ENCODE measurements around the gene ARL4D. TPM values are rescaled to one million over a fixed set of nuclear protein-coding genes. Genes with fewer than 3 reads are reported as not detected.

ARL4D gene
- total and polyA plus RNA-seq, 2 of the 4 experiments (the other 2 are of a cell fraction) = 12.5 to 30.7 TPM

DNA sequence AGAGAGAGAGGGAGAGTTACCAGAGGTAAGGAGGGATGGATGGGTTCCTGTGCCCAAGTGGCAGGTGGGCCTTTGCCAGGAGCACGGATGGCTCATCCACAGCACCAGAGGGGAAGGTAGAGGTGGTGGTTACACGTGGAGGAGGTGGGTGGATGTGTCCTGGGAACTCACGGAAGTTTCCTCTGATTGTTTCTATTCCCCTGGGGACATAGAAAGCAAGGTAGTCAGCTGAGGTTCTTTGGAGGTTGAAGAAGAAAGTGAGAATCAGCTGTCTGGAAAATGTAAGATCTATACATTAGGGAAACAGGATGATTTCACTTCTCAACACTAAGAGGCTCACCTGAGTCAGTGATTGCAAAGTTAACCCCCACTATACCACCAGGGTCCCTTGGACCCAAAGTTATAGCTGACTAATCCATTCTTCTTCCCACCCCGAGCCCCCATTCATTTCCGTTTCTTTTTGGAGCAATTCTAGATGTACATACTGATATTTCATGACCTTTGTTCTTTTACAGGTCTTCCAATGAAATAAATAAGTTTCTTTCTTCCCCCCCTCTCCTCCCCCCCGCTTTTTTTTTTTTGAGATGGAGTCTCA lies 27.5 kb upstream of the ARL4D start:
- H3K4me1 ChIP-seq (ENCODE audit: control insufficient read depth, insufficient read depth, low read length) = peaks cover 14% of the 10 kb centered on the region
- H3K4me3 ChIP-seq (ENCODE audit: insufficient read depth, low read depth, low read length) = no peak overlapping the region
- H3K4ac ChIP-seq (ENCODE audit: low read depth, low read length) = no peak overlapping the region
- no peaks in the 10 kb centered on the region; the same call in 1 of the 2 replicates for H3K9me1 ChIP-seq (ENCODE audit: insufficient read depth, low read length)
- dilution Hi-C loops (cut with HindIII; ENCODE audit: low sequenced_read_pairs, unreplicated experiment) = no loop called here
- TF ChIP-seq POLR2A (IDR thresholded peaks at IDR 0.05; ENCODE audit: low read depth, low read length) (no peak), RCOR1 (IDR thresholded peaks at IDR 0.05; ENCODE audit: insufficient replicate concordance, low read length) (no peak), RFX5 (IDR thresholded peaks at IDR 0.05; ENCODE audit: low read depth, low read length) (no peak), RAD21 (IDR thresholded peaks at IDR 0.05; ENCODE audit: low read length) (no peak), NFE2L2 (IDR thresholded peaks at IDR 0.05; ENCODE audit: low read depth, low read length) (no peak), MXI1 (IDR thresholded peaks at IDR 0.05; ENCODE audit: borderline replicate concordance, low read depth, low read length) (no peak), CEBPB (IDR thresholded peaks at IDR 0.05; ENCODE audit: low read depth, low read length) (no peak), BHLHE40 (IDR thresholded peaks at IDR 0.05; ENCODE audit: low read depth, low read length) (no peak), CHD1 (IDR thresholded peaks at IDR 0.05; ENCODE audit: low read depth, low read length) (no peak), SMC3 (IDR thresholded peaks at IDR 0.05; ENCODE audit: low read depth, low read length) (no peak), MAFK (IDR thresholded peaks at IDR 0.05; ENCODE audit: low read depth, low read length) (no peak), MAZ (IDR thresholded peaks at IDR 0.05; ENCODE audit: borderline replicate concordance, low read depth, low read length) (no peak), FOS (IDR thresholded peaks at IDR 0.05; ENCODE audit: low read depth, low read length) (no peak)
- TF ChIP-seq, protein P1, sequence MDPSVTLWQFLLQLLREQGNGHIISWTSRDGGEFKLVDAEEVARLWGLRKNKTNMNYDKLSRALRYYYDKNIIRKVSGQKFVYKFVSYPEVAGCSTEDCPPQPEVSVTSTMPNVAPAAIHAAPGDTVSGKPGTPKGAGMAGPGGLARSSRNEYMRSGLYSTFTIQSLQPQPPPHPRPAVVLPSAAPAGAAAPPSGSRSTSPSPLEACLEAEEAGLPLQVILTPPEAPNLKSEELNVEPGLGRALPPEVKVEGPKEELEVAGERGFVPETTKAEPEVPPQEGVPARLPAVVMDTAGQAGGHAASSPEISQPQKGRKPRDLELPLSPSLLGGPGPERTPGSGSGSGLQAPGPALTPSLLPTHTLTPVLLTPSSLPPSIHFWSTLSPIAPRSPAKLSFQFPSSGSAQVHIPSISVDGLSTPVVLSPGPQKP (IDR thresholded peaks at IDR 0.05; ENCODE audit: borderline replicate concordance, low read depth, low read length) = no peak
- TF ChIP-seq, protein P2, sequence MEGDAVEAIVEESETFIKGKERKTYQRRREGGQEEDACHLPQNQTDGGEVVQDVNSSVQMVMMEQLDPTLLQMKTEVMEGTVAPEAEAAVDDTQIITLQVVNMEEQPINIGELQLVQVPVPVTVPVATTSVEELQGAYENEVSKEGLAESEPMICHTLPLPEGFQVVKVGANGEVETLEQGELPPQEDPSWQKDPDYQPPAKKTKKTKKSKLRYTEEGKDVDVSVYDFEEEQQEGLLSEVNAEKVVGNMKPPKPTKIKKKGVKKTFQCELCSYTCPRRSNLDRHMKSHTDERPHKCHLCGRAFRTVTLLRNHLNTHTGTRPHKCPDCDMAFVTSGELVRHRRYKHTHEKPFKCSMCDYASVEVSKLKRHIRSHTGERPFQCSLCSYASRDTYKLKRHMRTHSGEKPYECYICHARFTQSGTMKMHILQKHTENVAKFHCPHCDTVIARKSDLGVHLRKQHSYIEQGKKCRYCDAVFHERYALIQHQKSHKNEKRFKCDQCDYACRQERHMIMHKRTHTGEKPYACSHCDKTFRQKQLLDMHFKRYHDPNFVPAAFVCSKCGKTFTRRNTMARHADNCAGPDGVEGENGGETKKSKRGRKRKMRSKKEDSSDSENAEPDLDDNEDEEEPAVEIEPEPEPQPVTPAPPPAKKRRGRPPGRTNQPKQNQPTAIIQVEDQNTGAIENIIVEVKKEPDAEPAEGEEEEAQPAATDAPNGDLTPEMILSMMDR (conservative IDR thresholded peaks at IDR 0.05; ENCODE audit: low read depth, low read length) = no peak
- TF ChIP-seq, protein P3, sequence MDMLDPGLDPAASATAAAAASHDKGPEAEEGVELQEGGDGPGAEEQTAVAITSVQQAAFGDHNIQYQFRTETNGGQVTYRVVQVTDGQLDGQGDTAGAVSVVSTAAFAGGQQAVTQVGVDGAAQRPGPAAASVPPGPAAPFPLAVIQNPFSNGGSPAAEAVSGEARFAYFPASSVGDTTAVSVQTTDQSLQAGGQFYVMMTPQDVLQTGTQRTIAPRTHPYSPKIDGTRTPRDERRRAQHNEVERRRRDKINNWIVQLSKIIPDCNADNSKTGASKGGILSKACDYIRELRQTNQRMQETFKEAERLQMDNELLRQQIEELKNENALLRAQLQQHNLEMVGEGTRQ (IDR thresholded peaks at IDR 0.05; ENCODE audit: low read depth, low read length) = no peak
- H3K27me3 ChIP-seq (ENCODE audit: control insufficient read depth, insufficient read depth, low read length) = no peaks in the 10 kb centered on the region
- H3K36me3 ChIP-seq (ENCODE audit: control insufficient read depth, insufficient read depth, low read length) = no peaks in the 10 kb centered on the region
- H2AFZ ChIP-seq (replicated peaks; ENCODE audit: low read length, poor library complexity) = no peak overlapping the region
- H2BK20ac ChIP-seq (ENCODE audit: low read depth, low read length) = no peak overlapping the region
- no peak overlapping the region for H2BK15ac ChIP-seq (ENCODE audit: low read depth, low read length)
- H3K79me1 ChIP-seq (ENCODE audit: low read depth in 1 of 2, low read length in 2 of 2) = peaks cover 0 to 3% of the 10 kb centered on the region in 2 experiments; a peak in 1 of 4 replicates
- no peaks in the 10 kb centered on the region for H3K9me3 ChIP-seq (ENCODE audit: control insufficient read depth, insufficient read depth, low read length)
- H3K14ac ChIP-seq (replicated peaks; ENCODE audit: low read depth, low read length) = no peak overlapping the region
- 0 out of 2 replicates have a peak overlapping the region, but pooled peaks have one; percentile 13 for H2AK5ac ChIP-seq (ENCODE audit: low read depth, low read length)
- H4K8ac ChIP-seq (ENCODE audit: low read depth in 2 of 2, low read length in 2 of 2) = no peak overlapping the region
- intact Hi-C loops (cut with micrococcal nuclease) = no loop called here
- WGBS, 2 experiments (ENCODE audit: extremely low coverage in 2 of 2, insufficient read length in 1 of 2) = 64% methylated on average over 2 of the region's 6 CpGs; no CpG with 5 or more reads in 1 of the 2 experiments
- no TSS peak for BruUV-seq (replicated peaks)
- DNase-seq (no peak), ATAC-seq (ENCODE audit: low read depth) (no peak)
- CTCF ChIA-PET = no interaction called here
- no peak overlapping the region for H4K5ac ChIP-seq (ENCODE audit: low read depth, low read length)
- POLR2A ChIA-PET (ENCODE audit: unreplicated experiment) = no interaction called here
- H2AK9ac ChIP-seq (replicated peaks; ENCODE audit: low read depth, low read length, poor library complexity) = no peak overlapping the region
- H2BK120ac ChIP-seq (ENCODE audit: low read depth, low read length) = no peak overlapping the region
- in situ Hi-C loops (cut with MboI; ENCODE audit: low sequenced_read_pairs) = loop anchor here (25.0 kb wide), 1 partner anchor 384 kb away; the partner anchor contains the start of genes PTGES3L, RPL27 and RUNDC1
- no peak overlapping the region for H3K27ac ChIP-seq (ENCODE audit: insufficient read depth, low read length)
- H3K23ac ChIP-seq (ENCODE audit: low read depth, low read length) = peak overlapping the region; percentile 31; the same call in 1 of the 2 replicates
- H3K4me2 ChIP-seq (ENCODE audit: low read depth, low read length) = no peak overlapping the region
- H4K20me1 ChIP-seq (ENCODE audit: insufficient read depth, low read length) = no peaks in the 10 kb centered on the region
- no peak overlapping the region for H3K9ac ChIP-seq (ENCODE audit: low read depth, low read length)
- H2BK5ac ChIP-seq (ENCODE audit: low read depth, low read length, poor library complexity, severe bottlenecking) = no peak overlapping the region
- H3K18ac ChIP-seq (ENCODE audit: low read depth, low read length) = no peak overlapping the region
- H3K56ac ChIP-seq (ENCODE audit: extremely low read depth, insufficient read depth, low read length) = no peak overlapping the region
- H4K91ac ChIP-seq (ENCODE audit: insufficient read depth, low read depth, low read length) = no peak overlapping the region
